MCF 10A (cell line): Measurements from ENCODE around the gene ANKRD34A. TPM values are rescaled to one million over a fixed set of nuclear protein-coding genes. Genes with fewer than 3 reads are reported as not detected.

Source experiments
- BruUV-seq: library from RNA; stranded (reverse); fragments of 400-500 nt; replicated peaks from 2 replicates; lab custom pipeline; 2021; lab: Mats Ljungman, UMichigan
- CTCF ChIA-PET: fragments of 300-600 bp; sonication (Branson Sonifier 250); formaldehyde crosslinking; extraction: SDS; loops from one replicate; lab custom pipeline; 2021; ENCODE audit warnings: antibody characterized with exemption, inconsistent platforms; lab: Yijun Ruan, JAX
- POLR2A ChIA-PET: fragments of 300-600, 350-650 bp; sonication (Branson Sonifier 250); formaldehyde crosslinking; extraction: SDS; loops from one replicate; lab custom pipeline; 2020; ENCODE audit warnings: antibody characterized with exemption, inconsistent platforms; lab: Yijun Ruan, JAX
- DNase-seq: peaks from one replicate; pipeline ENCODE4 v3.0.0-alpha.2; 2018; ENCODE audit not compliant: unreplicated experiment
- H3K27ac Mint-ChIP-seq: one replicate; pipeline ENCODE4 v1.8.0; 2022; ENCODE audit warnings: mild to moderate bottlenecking, low read depth, mixed read lengths; ENCODE audit not compliant: unreplicated experiment
- H3K27me3 Mint-ChIP-seq: one replicate; pipeline ENCODE4 v1.8.0; 2022; ENCODE audit warnings: mixed read lengths; ENCODE audit not compliant: insufficient read depth, unreplicated experiment
- H3K36me3 Mint-ChIP-seq: one replicate; pipeline ENCODE4 v1.8.0; 2022; ENCODE audit warnings: mild to moderate bottlenecking, moderate library complexity, mixed read lengths; ENCODE audit not compliant: insufficient read depth, unreplicated experiment
- H3K4me1 Mint-ChIP-seq: one replicate; pipeline ENCODE4 v1.8.0; 2022; ENCODE audit warnings: mixed read lengths; ENCODE audit not compliant: insufficient read depth, unreplicated experiment
- H3K4me3 Mint-ChIP-seq: one replicate; pipeline ENCODE4 v1.8.0; 2022; ENCODE audit warnings: mild to moderate bottlenecking, moderate library complexity, mixed read lengths; ENCODE audit not compliant: unreplicated experiment
- H3K9me3 Mint-ChIP-seq: one replicate; pipeline ENCODE4 v1.8.0; 2022; ENCODE audit warnings: mixed read lengths; ENCODE audit not compliant: unreplicated experiment
- CTCF ChIP-seq: fragments of 200-600 bp; IDR thresholded peaks from one replicate; pipeline ENCODE4 v1.8.0; 2022; ENCODE audit warnings: antibody characterized with exemption, mild to moderate bottlenecking; ENCODE audit not compliant: unreplicated experiment
- intact Hi-C: fragments of 100-400 bp; cut with micrococcal nuclease; formaldehyde crosslinking; loops from 2 replicates; pipeline ENCODE4 v1.14.1; 2022
- total RNA-seq: library from RNA; stranded (reverse); gene quantifications from 2 replicates; pipeline ENCODE4 v1.2.3, GENCODE V29; 2022

Gene ANKRD34A
- total RNA-seq, 1 experiment from 2014 or later = 2.6 TPM

GRCh38 chr1:145996433-145997015, 32.1 kb upstream of the ANKRD34A start, which contains the start of gene TXNIP:
TXNIP (minus strand) TSS chr1:145996579; CDS start chr1:145996266, 313 bp downstream.
- Mint-ChIP-seq H3K9me3 (no peaks in the 10 kb centered on the region), H3K36me3 (peaks cover 52% of the 10 kb centered on the region), H3K4me1 (peaks cover 51% of the 10 kb centered on the region), H3K27ac (peak within 1 kb of the TSS; percentile 95), H3K4me3 (peak within 1 kb of the TSS; percentile 89), H3K27me3 (no peaks in the 10 kb centered on the region)
- TF ChIP-seq CTCF = no peak
- BruUV-seq = no TSS peak
- POLR2A ChIA-PET = interaction anchor here (0.7 to 28.8 kb wide), 19 partner anchors 4 to 172 kb away, joined by 3 to 1309 read pairs (median 14); partner anchors contain the start of genes ANKRD34A, HJV, ITGA10 and LIX1L
- CTCF ChIA-PET = interaction anchor here (0.6 to 24.2 kb wide), 6 partner anchors 15 to 105 kb away, joined by 3 to 773 read pairs (median 8); partner anchors contain the start of gene HJV
- DNase-seq = peak; percentile 99
- intact Hi-C loops = loop anchor here (1.0 kb wide), 3 partner anchors 10 to 17 kb away; no protein-coding TSS in a partner anchor

- BruUV-seq = TSS peak; percentile 49
- peaks cover 57% of the 10 kb centered on the region for H3K36me3 Mint-ChIP-seq
- ChIA-PET POLR2A (interaction anchor here (0.7 to 28.8 kb wide), 17 partner anchors 5 to 172 kb away, joined by 3 to 1309 read pairs (median 15); partner anchors contain the start of genes ANKRD34A, HJV, ITGA10 and LIX1L), CTCF (interaction anchor here (0.6 to 24.2 kb wide), 5 partner anchors 16 to 77 kb away, joined by 3 to 773 read pairs (median 3); partner anchors contain the start of gene HJV)
- H3K27me3 Mint-ChIP-seq = no peaks in the 10 kb centered on the region
- H3K4me3 Mint-ChIP-seq = peak overlapping the region; percentile 89
- no peak for DNase-seq
- no peak for TF ChIP-seq CTCF
- H3K27ac Mint-ChIP-seq = peak overlapping the region; percentile 95
- H3K4me1 Mint-ChIP-seq = peaks cover 48% of the 10 kb centered on the region
- intact Hi-C loops = loop anchor here (1.0 kb wide), 3 partner anchors 10 to 17 kb away; no protein-coding TSS in a partner anchor
- no peaks in the 10 kb centered on the region for H3K9me3 Mint-ChIP-seq
These were observed 31.6 kb upstream of the ANKRD34A start for GRCh38 chr1:145995964-145996432.

GRCh38 chr1:145995148-145995881, 30.9 kb upstream of the ANKRD34A start:
- ChIA-PET POLR2A (interaction anchor here (1.2 to 28.8 kb wide), 14 partner anchors 6 to 171 kb away, joined by 3 to 1309 read pairs (median 33); partner anchors contain the start of genes ANKRD34A, LIX1L, NUDT17 and PEX11B), CTCF (interaction anchor here (0.7 to 24.2 kb wide), 3 partner anchors 17 to 28 kb away, joined by 3 to 773 read pairs (median 139); partner anchors contain the start of gene HJV)
- peak overlapping the region; percentile 89 for H3K4me3 Mint-ChIP-seq
- H3K4me1 Mint-ChIP-seq = peaks cover 48% of the 10 kb centered on the region
- no TSS peak for BruUV-seq
- no peaks in the 10 kb centered on the region for H3K27me3 Mint-ChIP-seq
- H3K9me3 Mint-ChIP-seq = no peaks in the 10 kb centered on the region
- intact Hi-C loops = no loop called here
- H3K36me3 Mint-ChIP-seq = peaks cover 64% of the 10 kb centered on the region
- H3K27ac Mint-ChIP-seq = peak overlapping the region; percentile 95
- no peak for DNase-seq
- TF ChIP-seq CTCF = no peak
